HG03469 (cell line): ENCODE results near the gene PSG11.
"Not testable (repeated sequence)": the region's sequence is repeated elsewhere in the genome, so short reads cannot be mapped to it uniquely, and the experiment has no call there.

Experiments
- ATAC-seq: cut with Tn5 transposase; IDR thresholded peaks from one replicate; pipeline ENCODE4 v1.9.1; 2021; ENCODE audit warnings: mild to moderate bottlenecking, moderate library complexity, moderate number of reproducible peaks; ENCODE audit not compliant: unreplicated experiment

Gene PSG11

DNA sequence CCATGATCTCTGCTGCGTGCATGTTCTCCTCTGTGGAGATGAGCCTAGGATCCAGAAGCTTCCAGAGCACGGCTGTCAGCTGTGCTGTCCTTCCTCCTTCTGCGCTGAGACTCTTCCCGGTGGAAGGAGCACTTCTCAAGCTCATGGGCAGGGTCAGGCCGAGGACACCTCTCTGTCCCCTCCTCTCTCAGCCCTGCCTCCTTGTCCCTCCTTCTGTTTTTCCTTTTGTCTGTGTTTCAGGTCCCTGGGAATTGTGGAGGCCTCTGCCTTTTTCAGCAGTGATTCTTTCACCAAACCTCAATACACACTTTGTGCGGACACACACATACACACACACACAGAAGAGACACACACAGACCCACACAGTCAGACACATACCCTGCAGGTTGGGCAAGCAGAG is at the start of gene PSG11:
Gene PSG11, minus strand, starts transcription at position 101 of the 400 bp plus-strand sequence. Its CDS starts 97 bp downstream, at position 4.
- not testable (repeated sequence) for ATAC-seq

- not testable (repeated sequence) for ATAC-seq
These were observed 36.1 kb upstream of the PSG11 start for GRCh38 chr19:43062418-43062817.

- not testable (repeated sequence) for ATAC-seq
These were observed 35.1 kb upstream of the PSG11 start for GRCh38 chr19:43061326-43061725.

DNA sequence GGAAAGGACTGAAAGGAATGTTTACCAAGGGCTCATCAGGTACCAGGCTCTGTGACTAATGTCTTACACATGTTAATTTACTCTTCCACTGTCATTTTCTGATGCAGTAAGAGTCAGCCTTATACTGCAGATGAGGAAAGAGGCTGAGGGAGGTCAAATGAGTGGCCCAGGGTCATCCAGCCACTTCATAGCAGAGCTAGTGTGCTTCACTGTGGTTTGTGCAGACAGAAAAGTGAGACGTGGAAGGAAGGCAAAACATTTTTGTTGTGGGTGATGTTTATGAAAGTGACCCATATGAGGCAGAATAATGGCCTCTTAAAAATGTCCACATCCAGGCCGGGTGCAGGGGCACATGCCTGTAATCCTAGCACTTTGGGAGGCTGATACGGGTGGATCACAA is 34.0 kb upstream of the PSG11 start:
- not testable (repeated sequence) for ATAC-seq

GRCh38 chr19:43059482-43059881 is 33.2 kb upstream of the PSG11 start:
- ATAC-seq, result not testable (repeated sequence)

DNA sequence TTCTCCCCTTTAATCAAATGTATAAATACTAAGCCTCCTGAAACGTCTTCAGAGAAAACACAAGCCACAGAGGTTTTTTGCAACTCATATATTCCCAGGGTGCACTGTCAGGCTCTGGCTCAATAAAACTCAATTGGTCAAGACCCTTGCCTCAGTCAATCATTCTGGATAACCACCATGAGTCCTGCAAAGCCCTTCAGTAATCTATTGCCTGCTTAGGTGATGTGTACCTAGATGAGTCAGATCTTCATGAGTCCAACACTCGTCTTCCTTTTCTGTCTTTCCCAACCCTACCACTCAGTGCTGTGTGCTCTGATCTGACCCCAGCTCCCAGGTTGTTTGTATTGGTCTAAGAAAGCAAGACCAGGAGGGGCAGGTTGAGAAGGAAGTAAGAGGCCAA is 32.2 kb upstream of the PSG11 start:
- not testable (repeated sequence) for ATAC-seq

- not testable (repeated sequence) for ATAC-seq
These were observed 21.7 kb upstream of the PSG11 start for GRCh38 chr19:43047966-43048365.

GRCh38 chr19:43046578-43046977 is 20.3 kb upstream of the PSG11 start:
- ATAC-seq, result not testable (repeated sequence)

DNA sequence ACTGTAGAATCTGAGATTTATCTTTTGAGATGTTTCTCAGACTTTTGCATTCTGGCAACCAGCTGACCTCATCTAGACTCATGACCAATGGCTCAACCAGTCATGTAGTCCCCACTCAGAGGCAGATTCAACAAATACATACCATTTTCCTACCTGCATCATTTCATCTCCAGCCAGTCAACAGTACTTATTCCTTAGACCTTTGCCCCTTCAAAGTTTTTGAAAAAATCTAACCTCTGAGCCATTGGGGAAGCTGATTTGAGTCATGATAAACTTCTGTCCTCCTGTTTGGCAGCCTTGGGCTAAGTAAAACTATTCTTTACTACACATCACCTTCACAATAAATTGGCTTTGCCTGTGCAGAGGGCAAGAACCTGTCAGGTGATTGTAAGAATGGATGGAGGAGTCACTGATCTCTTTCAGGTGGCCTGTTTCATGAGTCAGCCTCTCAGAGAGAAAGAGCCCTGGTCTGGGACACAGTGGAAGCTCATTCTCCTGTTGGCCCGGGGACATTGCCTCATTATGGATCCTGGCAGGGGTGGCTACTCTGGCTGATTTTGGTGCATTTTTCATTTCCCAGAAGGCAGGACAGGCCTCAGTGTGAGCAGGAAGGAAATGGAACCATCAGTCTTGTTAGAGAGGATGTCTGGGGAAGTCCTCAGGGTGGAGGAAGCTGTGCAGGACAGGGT is 17.4 kb upstream of the PSG11 start:
- not testable (repeated sequence) for ATAC-seq

DNA sequence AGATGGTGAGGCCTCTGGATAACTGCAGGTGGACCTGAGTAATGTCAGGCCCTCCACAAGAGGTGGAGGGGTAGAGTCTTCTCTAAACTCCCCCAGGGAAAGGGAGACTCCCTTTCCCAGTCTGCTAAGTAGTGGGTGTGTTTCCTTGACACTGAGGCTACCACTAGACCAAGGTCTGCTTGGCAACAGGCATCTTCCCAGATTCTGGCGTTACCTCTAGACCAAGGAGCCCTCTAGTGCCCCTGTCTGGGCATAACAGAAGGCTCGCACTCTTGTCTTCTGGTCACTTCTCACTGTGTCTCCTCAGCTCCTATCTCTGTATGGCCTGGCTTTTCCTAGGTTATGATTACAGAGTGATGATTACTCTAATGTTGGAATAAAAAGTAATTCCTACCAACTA is 5.4 kb upstream of the PSG11 start:
- not testable (repeated sequence) for ATAC-seq

- no peak for ATAC-seq
These were observed 2.6 kb upstream of the PSG11 start for GRCh38 chr19:43028866-43029265.

DNA sequence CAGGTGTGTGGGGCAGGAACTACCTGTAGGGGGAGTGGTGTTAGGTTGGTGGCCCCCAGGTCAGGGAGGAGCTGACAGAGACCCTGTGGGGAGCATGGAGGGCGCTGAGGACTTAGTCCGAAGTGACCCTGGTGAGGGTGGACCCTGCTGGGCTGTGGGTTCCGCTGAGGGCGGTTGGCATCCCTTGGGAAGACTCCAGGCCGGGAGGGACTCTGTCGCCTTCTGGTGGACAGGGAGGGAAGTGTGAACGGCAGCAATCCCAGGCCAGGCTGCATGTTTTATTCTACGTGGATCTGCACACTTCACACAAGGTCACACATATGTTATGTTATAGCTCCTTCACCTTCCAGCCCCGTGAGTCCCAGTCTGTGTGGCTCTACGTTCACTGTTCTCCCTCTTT is 1.7 kb upstream of the PSG11 start:
- not testable (repeated sequence) for ATAC-seq

- ATAC-seq, result not testable (repeated sequence)
These were observed 792 bp upstream of the PSG11 start for GRCh38 chr19:43027061-43027460.

DNA sequence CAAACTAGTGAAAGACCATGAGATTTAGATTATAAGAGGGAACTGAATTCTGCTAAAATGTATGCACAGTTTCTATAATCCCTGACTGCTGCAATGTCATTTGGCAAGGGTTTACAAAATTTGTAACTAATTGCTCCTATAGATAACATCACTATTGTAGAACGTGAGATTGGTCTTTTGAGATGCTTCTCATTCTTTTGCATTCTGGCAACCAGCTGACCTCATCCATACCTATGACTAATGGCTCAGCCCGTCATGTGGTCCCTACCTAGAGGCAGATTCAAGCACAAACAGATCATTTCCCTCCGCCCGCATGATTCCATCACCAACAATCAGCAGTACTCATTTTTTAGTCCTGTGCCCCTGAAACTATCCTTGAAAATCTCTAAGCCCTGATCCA is 4.2 kb downstream of the PSG11 start:
- not testable (repeated sequence) for ATAC-seq

DNA sequence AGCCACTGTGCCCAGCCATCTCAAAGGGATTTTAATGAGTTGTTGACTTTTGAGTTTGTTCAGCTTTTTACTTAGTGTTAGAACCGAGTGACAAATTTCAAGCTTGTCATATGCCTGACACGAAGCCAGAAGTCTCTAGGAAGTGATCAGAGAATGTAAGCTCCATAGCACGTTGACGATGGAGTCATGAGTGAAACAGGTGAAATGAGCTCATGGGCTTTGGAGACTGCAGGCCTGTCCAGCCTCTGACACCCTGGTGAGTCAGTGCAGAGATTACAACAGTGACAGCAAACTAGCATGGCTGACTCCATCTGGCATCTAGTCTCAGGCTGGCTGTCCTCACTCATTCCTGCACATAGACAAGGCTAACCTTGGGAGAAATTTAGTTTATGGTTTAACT is 4.6 kb downstream of the PSG11 start:
- not testable (repeated sequence) for ATAC-seq

DNA sequence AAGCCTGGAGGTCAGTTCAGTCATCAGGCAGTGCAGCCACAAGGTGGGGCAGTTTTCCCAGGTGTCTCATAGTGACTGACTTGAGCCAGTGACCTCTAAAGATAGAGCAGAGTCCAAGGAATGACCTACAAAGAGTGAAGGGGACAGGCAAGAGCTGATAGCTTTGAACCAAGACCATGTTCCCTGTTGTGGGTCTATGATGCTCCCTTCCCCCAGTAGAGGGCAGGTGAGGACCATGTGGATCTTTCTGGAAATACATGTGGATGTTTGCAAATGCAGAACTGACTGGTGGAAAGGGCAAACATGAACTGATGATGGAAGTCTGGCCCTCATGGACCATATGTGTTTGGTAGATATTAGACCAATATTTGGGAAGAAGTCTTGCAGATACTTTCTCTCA is 6.7 kb downstream of the PSG11 start:
- not testable (repeated sequence) for ATAC-seq

DNA sequence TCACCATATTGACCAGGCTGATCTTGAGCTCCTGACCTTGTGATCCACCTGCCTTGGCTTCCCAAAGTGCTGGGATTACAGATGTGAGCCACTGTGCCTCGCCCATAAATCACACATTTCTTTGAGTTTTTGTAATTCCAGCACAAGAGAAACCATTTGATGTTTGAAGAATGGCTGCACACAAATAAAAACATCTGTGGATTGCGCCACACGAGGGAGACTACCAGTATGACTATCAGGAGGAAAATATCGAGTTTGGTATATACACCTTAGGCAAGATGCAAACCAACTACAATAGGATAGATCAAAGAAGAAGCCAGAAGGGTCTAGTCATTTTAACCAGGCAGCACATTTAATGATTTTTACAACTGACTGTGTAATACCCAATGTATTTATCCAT is 20.4 kb downstream of the PSG11 start:
- not testable (repeated sequence) for ATAC-seq

GRCh38 chr19:43004846-43005245 is 21.4 kb downstream of the PSG11 start:
- ATAC-seq, result not testable (repeated sequence)

GRCh38 chr19:43003634-43004033 is 22.6 kb downstream of the PSG11 start:
- not testable (repeated sequence) for ATAC-seq

GRCh38 chr19:43002948-43003347 is 23.3 kb downstream of the PSG11 start:
- ATAC-seq, result not testable (repeated sequence)

DNA sequence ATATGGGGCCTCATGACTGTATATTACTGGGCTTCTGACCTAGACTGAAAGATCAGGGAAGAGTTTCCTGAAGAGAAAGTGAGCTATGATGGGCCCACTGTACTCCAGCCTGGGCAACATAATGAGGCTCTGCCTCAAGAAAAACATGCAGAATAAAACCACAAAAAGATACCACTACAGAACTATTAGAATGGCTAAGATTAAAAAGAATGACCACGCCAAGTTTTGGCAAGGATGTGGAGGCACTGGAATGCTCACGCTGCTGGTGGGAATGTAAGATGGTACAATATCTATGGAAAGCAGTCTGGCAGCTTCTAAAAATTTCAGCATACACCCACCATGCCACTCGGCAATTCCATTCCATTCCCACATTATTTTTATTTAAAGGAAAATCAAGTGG is 30.1 kb downstream of the PSG11 start:
- ATAC-seq, result not testable (repeated sequence)

- ATAC-seq, result not testable (repeated sequence)
These were observed 34.2 kb downstream of the PSG11 start for GRCh38 chr19:42992029-42992604.
